Measurements from ENCODE around the gene EDAR.
A peak's percentile ranks its signal among the peaks of the same experiment; 100 is the strongest.

EDAR gene

DNA sequence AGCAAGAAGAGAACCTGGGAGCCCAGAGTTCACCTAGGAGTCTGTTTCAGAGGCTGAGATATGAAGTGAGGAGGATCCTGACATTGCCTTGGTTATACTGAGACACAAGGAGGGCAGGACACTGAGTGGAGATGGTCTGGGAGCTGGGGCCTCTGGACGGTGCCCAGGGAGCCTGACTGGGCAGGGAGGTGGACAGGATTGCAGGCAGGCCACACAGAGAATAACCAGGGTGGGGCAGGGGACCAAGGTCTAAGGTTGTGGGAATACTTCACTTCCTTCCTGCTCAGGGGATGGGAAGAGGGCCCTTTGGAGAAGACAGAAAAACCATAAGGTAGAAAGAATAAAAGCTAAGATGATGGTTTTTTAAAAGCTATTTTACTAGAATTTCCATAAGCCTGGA is 18.7 kb downstream of the EDAR start:
- TF ChIP-seq, protein P1, sequence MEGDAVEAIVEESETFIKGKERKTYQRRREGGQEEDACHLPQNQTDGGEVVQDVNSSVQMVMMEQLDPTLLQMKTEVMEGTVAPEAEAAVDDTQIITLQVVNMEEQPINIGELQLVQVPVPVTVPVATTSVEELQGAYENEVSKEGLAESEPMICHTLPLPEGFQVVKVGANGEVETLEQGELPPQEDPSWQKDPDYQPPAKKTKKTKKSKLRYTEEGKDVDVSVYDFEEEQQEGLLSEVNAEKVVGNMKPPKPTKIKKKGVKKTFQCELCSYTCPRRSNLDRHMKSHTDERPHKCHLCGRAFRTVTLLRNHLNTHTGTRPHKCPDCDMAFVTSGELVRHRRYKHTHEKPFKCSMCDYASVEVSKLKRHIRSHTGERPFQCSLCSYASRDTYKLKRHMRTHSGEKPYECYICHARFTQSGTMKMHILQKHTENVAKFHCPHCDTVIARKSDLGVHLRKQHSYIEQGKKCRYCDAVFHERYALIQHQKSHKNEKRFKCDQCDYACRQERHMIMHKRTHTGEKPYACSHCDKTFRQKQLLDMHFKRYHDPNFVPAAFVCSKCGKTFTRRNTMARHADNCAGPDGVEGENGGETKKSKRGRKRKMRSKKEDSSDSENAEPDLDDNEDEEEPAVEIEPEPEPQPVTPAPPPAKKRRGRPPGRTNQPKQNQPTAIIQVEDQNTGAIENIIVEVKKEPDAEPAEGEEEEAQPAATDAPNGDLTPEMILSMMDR (IDR thresholded peaks at IDR 0.05; ENCODE audit: unreplicated experiment in 3 of 3): no peak
- Mint-ChIP-seq H3K27me3 (ENCODE audit: low read depth) (peaks cover 29% of the 10 kb centered on the region), H3K36me3 (ENCODE audit: low read depth) (no peaks in the 10 kb centered on the region), H3K27ac (no peak overlapping the region), H3K9me3 (no peaks in the 10 kb centered on the region), H3K4me1 (peaks cover 23% of the 10 kb centered on the region), H3K4me3 (no peak overlapping the region)

DNA sequence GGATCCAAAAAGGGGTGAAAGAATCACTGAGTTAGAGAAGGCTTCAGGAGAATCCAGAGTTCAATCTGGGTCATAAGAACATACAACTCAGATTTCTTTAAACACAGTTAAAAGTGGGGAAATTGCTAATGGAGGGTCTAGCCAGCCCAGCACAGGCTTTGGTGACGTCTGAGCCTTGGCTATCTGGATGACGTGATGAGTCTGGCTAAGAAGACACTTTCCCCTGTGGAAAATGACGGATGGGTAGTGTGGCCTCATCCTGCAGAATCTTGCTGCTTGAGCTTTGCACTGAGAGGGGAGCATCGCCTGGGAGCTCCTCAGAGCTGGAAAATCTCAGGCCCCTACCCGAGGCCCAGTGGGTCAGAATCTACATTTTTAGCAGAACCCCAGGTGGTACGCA is 19.2 kb downstream of the EDAR start:
- H3K4me1 Mint-ChIP-seq: peaks cover 23% of the 10 kb centered on the region
- H3K4me3 Mint-ChIP-seq: no peak overlapping the region
- no peak overlapping the region for H3K27ac Mint-ChIP-seq
- H3K27me3 Mint-ChIP-seq (ENCODE audit: low read depth): peaks cover 29% of the 10 kb centered on the region
- no peaks in the 10 kb centered on the region for H3K36me3 Mint-ChIP-seq (ENCODE audit: low read depth)
- no peaks in the 10 kb centered on the region for H3K9me3 Mint-ChIP-seq
- TF ChIP-seq, protein P1 (IDR thresholded peaks at IDR 0.05; ENCODE audit: unreplicated experiment in 3 of 3): no peak

DNA sequence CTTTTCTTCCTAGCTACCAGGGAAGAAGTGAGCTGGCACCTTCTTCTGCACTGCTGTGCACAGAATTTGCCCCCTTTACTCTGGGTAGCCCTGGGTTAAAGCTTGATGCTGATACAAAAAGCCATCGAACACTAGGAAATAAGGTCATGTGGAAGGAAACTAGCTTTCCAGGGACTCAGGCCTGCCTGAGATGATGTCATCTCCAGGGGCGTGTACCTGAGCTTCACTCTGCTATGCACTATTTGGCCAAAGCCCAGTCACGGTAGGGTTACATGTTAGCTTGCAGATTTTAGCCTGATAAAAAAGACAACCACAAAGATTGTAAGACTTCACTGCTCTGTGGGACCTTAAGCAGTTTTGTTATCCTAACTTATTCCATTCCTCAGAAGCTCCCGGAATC is 20.4 kb downstream of the EDAR start:
- peaks cover 33% of the 10 kb centered on the region for H3K27me3 Mint-ChIP-seq (ENCODE audit: low read depth)
- H3K9me3 Mint-ChIP-seq: no peaks in the 10 kb centered on the region
- no peak overlapping the region for H3K27ac Mint-ChIP-seq
- no peak overlapping the region for H3K4me3 Mint-ChIP-seq
- H3K4me1 Mint-ChIP-seq: peaks cover 23% of the 10 kb centered on the region
- TF ChIP-seq, protein P1 (IDR thresholded peaks at IDR 0.05; ENCODE audit: unreplicated experiment in 3 of 3): no peak
- H3K36me3 Mint-ChIP-seq (ENCODE audit: low read depth): no peaks in the 10 kb centered on the region

DNA sequence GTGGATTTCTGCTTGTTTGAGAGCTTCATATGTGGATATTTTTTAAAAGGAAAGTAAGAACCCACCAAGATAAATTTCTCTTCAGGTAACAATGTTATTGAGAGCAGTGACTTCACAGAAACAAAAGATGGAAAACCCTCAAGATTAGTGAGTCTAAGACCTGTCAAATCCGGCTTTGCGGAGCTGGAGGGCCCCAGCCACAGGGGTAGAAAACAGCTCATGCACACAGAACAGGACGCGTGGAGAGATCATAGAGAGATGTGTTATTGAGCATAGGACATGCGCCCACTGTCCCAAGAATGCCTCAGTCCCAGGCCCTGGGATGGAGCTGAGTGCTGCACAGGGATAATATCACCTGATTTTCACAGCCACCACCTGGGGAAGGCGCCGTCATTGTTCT is 21.3 kb downstream of the EDAR start:
- Mint-ChIP-seq H3K4me3 (no peak overlapping the region), H3K9me3 (no peaks in the 10 kb centered on the region), H3K27ac (peak overlapping the region; percentile 38 to 71 (median 56)), H3K27me3 (ENCODE audit: low read depth) (peaks cover 34% of the 10 kb centered on the region), H3K4me1 (peaks cover 23% of the 10 kb centered on the region), H3K36me3 (ENCODE audit: low read depth) (no peaks in the 10 kb centered on the region)
- TF ChIP-seq, protein P1 (IDR thresholded peaks at IDR 0.05; ENCODE audit: unreplicated experiment in 3 of 3): no peak

DNA sequence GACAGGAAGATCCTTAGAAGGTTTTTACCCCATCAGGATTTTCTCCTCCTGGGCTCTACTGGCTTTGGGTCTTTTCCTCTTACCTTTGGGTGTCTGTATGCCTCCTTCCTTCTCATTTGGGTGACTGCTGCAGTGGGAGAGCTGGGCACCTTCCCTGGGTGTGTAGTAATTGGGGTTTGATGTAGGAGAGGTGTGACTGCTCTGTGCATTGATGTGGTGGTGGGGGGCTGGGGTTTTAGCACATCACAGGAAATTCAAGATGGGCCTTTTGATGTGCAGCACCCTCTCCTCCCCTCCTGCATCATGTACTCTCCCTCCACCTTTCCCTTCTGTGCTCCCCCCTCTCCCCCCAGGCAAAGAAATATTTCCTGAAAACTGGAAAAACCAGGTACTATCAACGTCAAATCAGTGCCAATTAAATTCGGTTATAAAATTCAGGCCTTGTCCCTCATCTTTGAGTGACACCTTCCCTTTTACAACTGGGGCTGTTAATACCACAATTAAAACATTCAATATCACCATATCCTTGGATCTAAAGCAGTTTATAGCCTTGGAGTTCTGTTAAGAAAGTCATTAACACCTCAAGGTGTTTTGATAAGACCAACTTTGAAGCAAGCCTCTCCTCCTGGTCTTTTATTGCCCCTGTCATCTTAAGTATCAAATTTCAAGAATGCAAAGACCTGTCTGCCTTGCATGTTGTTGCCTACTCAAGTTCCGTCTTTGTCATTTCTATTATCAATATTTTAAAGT is 23.3 kb downstream of the EDAR start:
- Mint-ChIP-seq H3K27ac (peak overlapping the region in 2 of 3 experiments; percentile 30 to 38), H3K4me1 (peaks cover 23% of the 10 kb centered on the region), H3K9me3 (no peaks in the 10 kb centered on the region), H3K4me3 (no peak overlapping the region), H3K27me3 (ENCODE audit: low read depth) (peaks cover 32% of the 10 kb centered on the region), H3K36me3 (ENCODE audit: low read depth) (no peaks in the 10 kb centered on the region)
- TF ChIP-seq, protein P1 (IDR thresholded peaks at IDR 0.05; ENCODE audit: unreplicated experiment in 3 of 3): no peak

DNA sequence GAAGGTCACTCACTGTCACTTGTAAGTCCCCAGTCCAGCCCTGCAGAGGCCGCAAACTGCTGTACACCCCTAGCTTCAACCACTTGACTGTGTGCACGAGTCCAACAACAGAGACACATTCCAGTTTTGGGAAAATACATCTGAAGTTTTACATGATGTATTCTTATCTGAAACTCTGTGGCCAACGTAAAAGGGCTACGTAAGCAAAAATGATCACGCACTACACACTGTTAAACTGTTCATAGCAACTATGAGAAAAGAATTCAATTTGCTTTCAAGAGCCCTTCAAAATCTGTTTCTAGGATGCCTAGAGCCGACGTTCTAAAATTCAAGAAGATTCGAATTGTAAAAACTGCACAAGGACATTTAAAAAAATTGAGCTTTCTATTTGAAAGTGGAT is 26.0 kb downstream of the EDAR start:
- Mint-ChIP-seq H3K4me1 (peaks cover 26% of the 10 kb centered on the region), H3K36me3 (ENCODE audit: low read depth) (no peaks in the 10 kb centered on the region), H3K4me3 (no peak overlapping the region), H3K27me3 (ENCODE audit: low read depth) (peaks cover 24% of the 10 kb centered on the region), H3K9me3 (no peaks in the 10 kb centered on the region), H3K27ac (no peak overlapping the region)
- TF ChIP-seq, protein P1 (IDR thresholded peaks at IDR 0.05; ENCODE audit: unreplicated experiment in 3 of 3): no peak

All from nephron (organoid).